GM12873 (cell line): ENCODE data around the gene TMEM63A.

ENCODE experiments used
- TF ChIP-seq, protein P1 (sequence below): IDR thresholded peaks from 2 replicates; pipeline ENCODE4 v1.5.1; 2012; ENCODE audit warnings: low read depth, mild to moderate bottlenecking, moderate library complexity, low read length, control low read depth; ENCODE audit not compliant: insufficient read depth; ENCODE audit errors: missing control alignments

Gene TMEM63A

DNA sequence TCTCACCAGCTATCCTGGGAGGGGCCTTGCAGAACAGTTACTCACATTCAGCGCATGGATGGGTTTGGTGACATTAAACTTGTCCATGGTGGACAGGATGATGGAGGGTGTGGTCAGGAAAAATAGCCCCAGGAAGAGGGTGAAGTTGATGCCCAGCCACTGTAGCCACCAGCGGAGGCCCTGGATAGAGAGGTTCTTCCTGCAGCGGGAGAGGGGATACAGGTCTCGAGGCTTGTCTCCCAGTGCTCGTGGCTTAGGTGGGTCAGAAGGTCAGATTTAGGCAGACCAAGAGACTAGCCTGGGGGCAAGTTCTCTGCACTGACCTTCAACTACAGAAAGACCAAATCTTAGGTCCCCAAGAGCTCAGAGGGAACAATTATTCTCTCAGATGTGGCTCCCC, 23.0 kb downstream of the TMEM63A start:
- TF ChIP-seq, protein P1, sequence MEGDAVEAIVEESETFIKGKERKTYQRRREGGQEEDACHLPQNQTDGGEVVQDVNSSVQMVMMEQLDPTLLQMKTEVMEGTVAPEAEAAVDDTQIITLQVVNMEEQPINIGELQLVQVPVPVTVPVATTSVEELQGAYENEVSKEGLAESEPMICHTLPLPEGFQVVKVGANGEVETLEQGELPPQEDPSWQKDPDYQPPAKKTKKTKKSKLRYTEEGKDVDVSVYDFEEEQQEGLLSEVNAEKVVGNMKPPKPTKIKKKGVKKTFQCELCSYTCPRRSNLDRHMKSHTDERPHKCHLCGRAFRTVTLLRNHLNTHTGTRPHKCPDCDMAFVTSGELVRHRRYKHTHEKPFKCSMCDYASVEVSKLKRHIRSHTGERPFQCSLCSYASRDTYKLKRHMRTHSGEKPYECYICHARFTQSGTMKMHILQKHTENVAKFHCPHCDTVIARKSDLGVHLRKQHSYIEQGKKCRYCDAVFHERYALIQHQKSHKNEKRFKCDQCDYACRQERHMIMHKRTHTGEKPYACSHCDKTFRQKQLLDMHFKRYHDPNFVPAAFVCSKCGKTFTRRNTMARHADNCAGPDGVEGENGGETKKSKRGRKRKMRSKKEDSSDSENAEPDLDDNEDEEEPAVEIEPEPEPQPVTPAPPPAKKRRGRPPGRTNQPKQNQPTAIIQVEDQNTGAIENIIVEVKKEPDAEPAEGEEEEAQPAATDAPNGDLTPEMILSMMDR: no peak

DNA sequence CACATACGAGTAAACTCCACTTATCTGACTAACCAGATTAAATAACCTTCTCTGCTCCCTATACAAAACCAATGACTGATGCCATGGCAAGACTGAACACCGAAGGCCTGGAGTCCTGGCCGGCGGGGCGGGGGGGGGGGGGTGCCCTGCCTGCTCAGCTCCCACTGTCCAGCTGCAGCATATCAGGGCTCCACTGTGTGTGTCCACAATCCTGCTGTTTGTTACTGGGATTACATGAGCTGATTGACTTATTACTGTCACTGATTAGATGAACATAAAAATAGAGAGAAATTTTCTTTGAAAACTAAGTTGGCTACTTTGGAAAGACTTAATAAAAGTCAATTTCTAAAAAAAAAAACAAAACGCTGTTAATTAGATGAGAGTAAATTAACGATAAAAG, 24.9 kb downstream of the TMEM63A start:
- TF ChIP-seq, protein P1: no peak

DNA sequence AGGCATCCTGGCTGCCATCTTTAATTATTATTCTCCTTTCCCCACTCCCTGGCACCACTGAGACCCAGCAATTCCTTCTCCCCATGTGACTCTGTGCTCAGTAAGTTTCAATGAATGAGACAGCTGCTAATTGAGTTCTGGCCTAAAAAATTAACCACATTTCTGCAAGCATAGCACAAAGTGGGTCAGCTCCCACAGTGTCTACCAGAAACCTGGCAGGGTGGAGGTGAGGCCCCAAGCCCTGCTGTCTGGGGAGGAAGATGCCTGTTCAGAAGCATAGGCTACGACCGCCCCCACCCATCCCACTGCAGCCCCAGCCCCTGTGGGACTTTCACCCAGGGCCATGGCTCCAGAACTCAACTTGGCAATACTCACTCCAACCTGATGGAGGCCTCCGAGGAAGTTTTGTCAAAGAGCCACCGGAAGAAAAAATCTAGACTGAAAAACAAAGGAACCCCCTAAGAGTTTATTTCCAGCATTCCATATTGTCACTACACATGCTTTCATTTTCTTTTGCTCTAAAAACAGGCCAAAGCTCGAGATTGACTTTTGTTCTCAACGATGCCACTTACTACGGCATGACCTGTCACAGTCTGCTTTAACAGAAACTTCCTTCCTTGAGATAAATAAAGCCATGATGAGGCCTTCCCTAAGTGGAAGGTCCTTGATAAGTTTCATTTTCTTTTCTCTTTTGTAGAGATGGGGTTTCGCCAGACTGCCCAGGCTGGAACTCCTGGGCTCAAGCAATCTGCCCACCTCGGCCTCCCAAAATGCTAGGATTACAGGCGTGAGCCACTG, 26.5 kb downstream of the TMEM63A start:
- TF ChIP-seq, protein P1: no peak

- TF ChIP-seq, protein P1: no peak
These were observed 28.7 kb downstream of the TMEM63A start for GRCh38 chr1:225853441-225853840.

DNA sequence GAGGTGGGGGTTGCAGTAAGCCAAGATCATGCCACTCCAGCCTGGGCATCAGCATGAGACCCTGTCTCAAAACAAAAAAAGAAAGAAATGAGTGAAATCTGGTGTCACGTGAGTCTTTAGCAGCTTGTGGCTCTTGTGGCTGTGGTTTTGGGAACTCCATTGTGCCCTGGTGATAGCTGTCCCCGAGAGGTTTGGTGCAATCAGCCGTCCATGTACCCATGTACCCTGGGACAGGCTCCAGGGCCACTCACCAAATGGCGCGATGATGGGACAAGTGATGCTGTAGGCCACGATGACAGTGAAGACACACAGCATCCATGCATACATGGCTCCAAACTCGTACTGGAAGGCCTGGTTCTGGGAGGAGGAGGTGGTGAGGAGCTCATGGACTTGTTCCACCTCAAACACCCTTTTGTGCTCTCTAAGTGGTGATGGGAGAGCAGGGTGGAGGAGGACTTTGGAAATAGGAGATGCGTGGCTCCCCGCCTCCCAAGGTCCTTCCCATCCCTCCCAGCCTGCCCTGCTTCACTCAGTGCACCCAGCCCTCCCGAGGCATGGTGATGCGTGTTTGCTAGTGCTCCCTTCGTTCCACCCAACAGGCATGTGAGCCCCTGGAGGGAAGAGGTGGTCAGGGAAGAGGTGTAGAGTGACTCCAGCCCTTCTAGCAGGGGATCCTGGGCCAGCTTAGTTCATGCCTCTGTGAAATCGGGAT, 29.6 kb downstream of the TMEM63A start:
- TF ChIP-seq, protein P1: no peak

GRCh38 chr1:225851805-225852204, 30.4 kb downstream of the TMEM63A start:
- TF ChIP-seq, protein P1: no peak

- TF ChIP-seq, protein P1: no peak
These were observed 31.8 kb downstream of the TMEM63A start for GRCh38 chr1:225850370-225850769.
